NB4 (cell line): ENCODE data around the gene LGALS8.
"Not testable (repeated sequence)": the region's sequence is repeated elsewhere in the genome, so short reads cannot be mapped to it uniquely, and the experiment has no call there.

Experiments
- DNase-seq: peaks from one replicate; pipeline ENCODE4 v3.0.0; 2010; ENCODE audit warnings: low read depth
- H3K4me3 ChIP-seq: one replicate; pipeline ENCODE4 v1.5.1; 2011; ENCODE audit warnings: mild to moderate bottlenecking, low read depth, low read length, moderate library complexity
- MAX ChIP-seq: IDR thresholded peaks from 2 replicates; pipeline ENCODE4 v1.6.1; 2011; ENCODE audit warnings: low read depth, low read length
- MYC ChIP-seq: IDR thresholded peaks from 2 replicates; pipeline ENCODE4 v1.6.1; 2011; ENCODE audit warnings: low read depth, low read length
- POLR2A ChIP-seq: IDR thresholded peaks from 2 replicates; pipeline ENCODE4 v1.6.1; 2011; ENCODE audit warnings: mild to moderate bottlenecking; ENCODE audit not compliant: insufficient read length; ENCODE audit errors: extremely low read depth
- TF ChIP-seq, protein P1 (sequence below): IDR thresholded peaks from one replicate; pipeline ENCODE4 v1.5.1; 2012; ENCODE audit warnings: low read depth, low read length

LGALS8 gene

DNA sequence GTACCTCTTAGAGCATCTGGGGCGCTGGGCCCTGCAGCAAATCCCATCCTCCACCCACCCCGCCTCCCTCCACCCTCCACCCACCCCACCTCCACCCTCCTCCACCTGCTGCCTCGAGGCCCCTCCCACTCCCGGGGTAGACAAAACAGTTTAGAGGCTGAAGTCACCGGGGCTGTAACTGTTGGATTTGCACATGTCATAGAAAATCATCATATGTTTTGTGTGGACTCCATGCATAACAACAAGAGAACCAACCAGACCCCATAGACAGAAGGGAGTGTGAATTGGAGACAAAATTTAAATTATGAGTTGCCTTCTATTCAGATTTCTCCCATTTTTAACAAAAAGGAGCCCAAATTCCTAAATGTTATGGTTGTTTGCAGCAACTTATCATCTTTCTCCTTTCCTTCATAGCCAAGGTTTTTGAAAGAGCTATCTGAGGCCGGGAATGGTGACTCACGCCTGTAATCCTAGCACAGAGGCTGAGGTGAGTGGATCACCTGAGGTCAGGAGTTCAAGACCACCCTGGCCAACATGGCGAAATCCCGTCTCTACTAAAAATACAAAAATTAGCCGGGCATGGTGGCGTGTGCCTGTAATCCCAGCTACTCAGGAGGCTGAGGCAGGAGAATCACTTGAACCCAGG is 28.2 kb upstream of the LGALS8 start:
- DNase-seq = no peak
- H3K4me3 ChIP-seq = no peak overlapping the region
- TF ChIP-seq MAX (no peak), POLR2A (no peak), MYC (no peak)
- TF ChIP-seq, protein P1, sequence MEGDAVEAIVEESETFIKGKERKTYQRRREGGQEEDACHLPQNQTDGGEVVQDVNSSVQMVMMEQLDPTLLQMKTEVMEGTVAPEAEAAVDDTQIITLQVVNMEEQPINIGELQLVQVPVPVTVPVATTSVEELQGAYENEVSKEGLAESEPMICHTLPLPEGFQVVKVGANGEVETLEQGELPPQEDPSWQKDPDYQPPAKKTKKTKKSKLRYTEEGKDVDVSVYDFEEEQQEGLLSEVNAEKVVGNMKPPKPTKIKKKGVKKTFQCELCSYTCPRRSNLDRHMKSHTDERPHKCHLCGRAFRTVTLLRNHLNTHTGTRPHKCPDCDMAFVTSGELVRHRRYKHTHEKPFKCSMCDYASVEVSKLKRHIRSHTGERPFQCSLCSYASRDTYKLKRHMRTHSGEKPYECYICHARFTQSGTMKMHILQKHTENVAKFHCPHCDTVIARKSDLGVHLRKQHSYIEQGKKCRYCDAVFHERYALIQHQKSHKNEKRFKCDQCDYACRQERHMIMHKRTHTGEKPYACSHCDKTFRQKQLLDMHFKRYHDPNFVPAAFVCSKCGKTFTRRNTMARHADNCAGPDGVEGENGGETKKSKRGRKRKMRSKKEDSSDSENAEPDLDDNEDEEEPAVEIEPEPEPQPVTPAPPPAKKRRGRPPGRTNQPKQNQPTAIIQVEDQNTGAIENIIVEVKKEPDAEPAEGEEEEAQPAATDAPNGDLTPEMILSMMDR = no peak

DNA sequence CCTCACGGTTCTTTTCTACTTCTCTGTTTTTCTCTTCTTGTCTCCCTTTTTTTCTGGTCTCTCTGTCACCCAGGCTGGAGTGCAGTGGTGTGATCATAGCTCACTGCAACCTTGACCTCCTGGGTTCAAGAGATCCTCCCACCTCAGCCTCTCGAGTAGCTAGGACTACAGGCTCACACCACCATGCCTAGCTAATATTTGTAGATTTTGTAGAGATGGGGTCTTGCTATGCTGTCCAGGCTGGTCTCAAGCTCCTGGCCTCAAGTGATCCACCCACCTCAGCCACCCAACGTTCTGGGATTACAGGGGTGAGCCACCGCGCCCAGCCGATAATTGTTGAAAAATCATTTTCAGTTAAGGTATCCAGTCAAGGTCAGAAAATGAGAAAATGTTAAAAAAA is 25.9 kb upstream of the LGALS8 start:
- TF ChIP-seq POLR2A (no peak), MYC (no peak), MAX (no peak)
- TF ChIP-seq, protein P1 = no peak
- H3K4me3 ChIP-seq = no peak overlapping the region
- no peak for DNase-seq

GRCh38 chr1:236501093-236501492 is 22.7 kb upstream of the LGALS8 start:
- H3K4me3 ChIP-seq = no peak overlapping the region
- no peak for DNase-seq
- TF ChIP-seq MYC = no peak
- TF ChIP-seq, protein P1 = no peak
- no peak for TF ChIP-seq MAX
- TF ChIP-seq POLR2A = no peak

GRCh38 chr1:236502579-236502971 is 21.2 kb upstream of the LGALS8 start:
- TF ChIP-seq MYC (no peak), POLR2A (no peak), MAX (no peak)
- TF ChIP-seq, protein P1 = no peak
- H3K4me3 ChIP-seq = no peak overlapping the region
- DNase-seq = no peak

DNA sequence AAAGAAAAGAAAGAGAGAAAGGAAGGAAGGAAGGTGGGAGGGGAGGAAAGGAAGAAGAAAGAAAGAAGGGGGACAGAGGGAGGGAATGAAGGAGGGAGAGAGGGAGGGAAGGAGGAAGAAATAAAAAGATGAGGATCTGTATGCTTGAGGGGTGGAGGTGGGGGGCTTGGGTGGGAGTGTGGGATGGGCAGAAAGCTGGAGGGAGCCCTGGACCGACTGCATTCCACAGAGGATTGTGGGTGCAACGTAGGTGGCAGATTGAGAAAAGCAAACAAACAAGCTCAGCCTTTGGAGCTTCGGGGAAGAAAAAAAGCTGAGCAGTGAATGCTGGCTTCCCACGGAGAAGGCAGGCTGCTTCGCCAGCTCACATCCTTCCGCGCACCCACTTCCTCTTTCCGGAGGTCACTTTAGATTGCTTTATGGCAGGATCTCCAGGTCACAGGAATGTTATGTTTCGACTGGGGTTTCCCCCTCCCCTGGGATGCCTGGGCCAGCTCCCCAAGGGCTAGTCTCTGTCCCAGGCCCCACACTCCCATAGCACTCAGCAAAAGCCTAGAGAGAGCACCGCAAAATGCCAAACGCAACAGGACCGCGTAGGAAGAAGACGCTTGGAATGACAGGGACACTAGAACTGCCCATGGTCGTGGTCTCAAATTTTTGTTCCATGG is 20.7 kb upstream of the LGALS8 start:
- TF ChIP-seq, protein P1 = no peak
- TF ChIP-seq POLR2A (no peak), MAX (peak; percentile 17; the same call in 1 of the 2 replicates), MYC (no peak)
- H3K4me3 ChIP-seq = peak overlapping the region; percentile 16
- peak; percentile 80 for DNase-seq

- not testable (repeated sequence) for H3K4me3 ChIP-seq, DNase-seq
Observed at GRCh38 chr1:236504338-236504737, 19.4 kb upstream of the LGALS8 start.
